ENCODE measurements around the gene TRIM29.

DNA sequence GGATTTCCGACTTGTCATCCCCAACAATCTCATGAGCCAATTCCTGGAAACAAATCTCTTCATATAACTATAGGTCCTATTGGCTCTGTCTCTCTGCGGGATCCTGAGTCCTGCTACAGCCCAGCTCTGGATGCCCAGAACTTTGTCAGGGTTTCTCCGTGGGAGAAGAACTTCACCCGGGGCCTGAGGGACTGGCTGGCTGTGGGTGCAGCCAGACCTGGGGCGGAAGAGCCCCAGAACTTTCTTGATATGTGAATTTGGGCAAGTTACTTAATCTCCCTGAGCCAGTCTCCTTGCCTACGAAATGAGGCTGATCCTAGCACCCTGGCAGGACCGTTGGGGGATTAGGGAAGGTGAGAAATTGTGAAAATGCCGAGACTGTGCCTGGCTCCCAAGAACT lies 6.6 kb upstream of the TRIM29 start:
- TF ChIP-seq POLR2A (IDR thresholded peaks at IDR 0.05), result no peak
- TF ChIP-seq, protein P1, sequence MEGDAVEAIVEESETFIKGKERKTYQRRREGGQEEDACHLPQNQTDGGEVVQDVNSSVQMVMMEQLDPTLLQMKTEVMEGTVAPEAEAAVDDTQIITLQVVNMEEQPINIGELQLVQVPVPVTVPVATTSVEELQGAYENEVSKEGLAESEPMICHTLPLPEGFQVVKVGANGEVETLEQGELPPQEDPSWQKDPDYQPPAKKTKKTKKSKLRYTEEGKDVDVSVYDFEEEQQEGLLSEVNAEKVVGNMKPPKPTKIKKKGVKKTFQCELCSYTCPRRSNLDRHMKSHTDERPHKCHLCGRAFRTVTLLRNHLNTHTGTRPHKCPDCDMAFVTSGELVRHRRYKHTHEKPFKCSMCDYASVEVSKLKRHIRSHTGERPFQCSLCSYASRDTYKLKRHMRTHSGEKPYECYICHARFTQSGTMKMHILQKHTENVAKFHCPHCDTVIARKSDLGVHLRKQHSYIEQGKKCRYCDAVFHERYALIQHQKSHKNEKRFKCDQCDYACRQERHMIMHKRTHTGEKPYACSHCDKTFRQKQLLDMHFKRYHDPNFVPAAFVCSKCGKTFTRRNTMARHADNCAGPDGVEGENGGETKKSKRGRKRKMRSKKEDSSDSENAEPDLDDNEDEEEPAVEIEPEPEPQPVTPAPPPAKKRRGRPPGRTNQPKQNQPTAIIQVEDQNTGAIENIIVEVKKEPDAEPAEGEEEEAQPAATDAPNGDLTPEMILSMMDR (IDR thresholded peaks at IDR 0.05), result no peak
